NB4 (cell line): Measurements from ENCODE around the gene TPRG1L.
A peak's percentile ranks its signal among the peaks of the same experiment; 100 is the strongest.

ENCODE experiments used
- DNase-seq: peaks from one replicate; pipeline ENCODE4 v3.0.0; 2010; ENCODE audit warnings: low read depth
- H3K4me3 ChIP-seq: one replicate; pipeline ENCODE4 v1.5.1; 2011; ENCODE audit warnings: mild to moderate bottlenecking, low read depth, low read length, moderate library complexity
- CTCF ChIP-seq: IDR thresholded peaks from one replicate; pipeline ENCODE4 v1.5.1; 2012; ENCODE audit warnings: low read depth, low read length
- MAX ChIP-seq: IDR thresholded peaks from 2 replicates; pipeline ENCODE4 v1.6.1; 2011; ENCODE audit warnings: low read depth, low read length
- MYC ChIP-seq: IDR thresholded peaks from 2 replicates; pipeline ENCODE4 v1.6.1; 2011; ENCODE audit warnings: low read depth, low read length
- POLR2A ChIP-seq: IDR thresholded peaks from 2 replicates; pipeline ENCODE4 v1.6.1; 2011; ENCODE audit warnings: mild to moderate bottlenecking; ENCODE audit not compliant: insufficient read length; ENCODE audit errors: extremely low read depth

TPRG1L gene

GRCh38 chr1:3593334-3593733 is 31.5 kb upstream of the TPRG1L start:
- DNase-seq = peak; percentile 52
- no peak overlapping the region for H3K4me3 ChIP-seq
- TF ChIP-seq CTCF = no peak
- TF ChIP-seq MAX = no peak
- TF ChIP-seq POLR2A = no peak
- no peak for TF ChIP-seq MYC

GRCh38 chr1:3593745-3594144 is 31.1 kb upstream of the TPRG1L start:
- no peak for DNase-seq
- no peak for TF ChIP-seq MYC
- no peak for TF ChIP-seq MAX
- TF ChIP-seq CTCF = no peak
- TF ChIP-seq POLR2A = no peak
- no peak overlapping the region for H3K4me3 ChIP-seq

GRCh38 chr1:3594706-3595377 is 30.0 kb upstream of the TPRG1L start:
- DNase-seq = no peak
- no peak overlapping the region for H3K4me3 ChIP-seq
- TF ChIP-seq MAX (no peak), CTCF (no peak), POLR2A (no peak), MYC (no peak)

GRCh38 chr1:3595949-3596348 is 28.9 kb upstream of the TPRG1L start:
- no peak for DNase-seq
- no peak overlapping the region for H3K4me3 ChIP-seq
- no peak for TF ChIP-seq POLR2A
- no peak for TF ChIP-seq MAX
- no peak for TF ChIP-seq MYC
- TF ChIP-seq CTCF = no peak

GRCh38 chr1:3596663-3597598 is 27.9 kb upstream of the TPRG1L start:
- no peak for TF ChIP-seq CTCF
- no peak for DNase-seq
- H3K4me3 ChIP-seq = no peak overlapping the region
